Body of pancreas (tissue), 4 donors: ENCODE measurements around the gene INAVA. TPM values are rescaled to one million over a fixed set of nuclear protein-coding genes. Genes with fewer than 3 reads are reported as not detected.
"Not testable (repeated sequence)": the region's sequence is repeated elsewhere in the genome, so short reads cannot be mapped to it uniquely, and the experiment has no call there.

Experiments used
- ATAC-seq: fragments of 150-250 bp; one replicate; pipeline ENCODE4 v1.9.1; 2016
- DNase-seq, 4 donors: peaks; one replicate each; pipeline ENCODE4 v3.0.0-alpha.2; 2019
- H3K27ac ChIP-seq, 4 donors: fragments of 200-600 bp; sonication (generic); 1 replicate in 3 of 4; 2 replicates in 1 of 4; pipeline versions ENCODE4 v1.5.1 to v1.6.1; 2016 to 2019; ENCODE audit warnings: mild to moderate bottlenecking in 1 of 4, mixed read lengths in 1 of 4, moderate library complexity in 1 of 4
- H3K27me3 ChIP-seq, 2 donors: fragments of 200-600 bp; sonication (generic); one replicate each; pipeline ENCODE4 v1.6.0; 2016; ENCODE audit warnings: mild to moderate bottlenecking in 1 of 2
- H3K36me3 ChIP-seq, 2 donors: fragments of 200-600 bp; sonication (generic); replicated peaks in 1 of 2; 2 replicates each; pipeline ENCODE4 v1.5.1; 2016; ENCODE audit warnings: low read depth in 2 of 2; ENCODE audit not compliant: insufficient read depth in 1 of 2
- H3K4me1 ChIP-seq: fragments of 200-600 bp; sonication (generic); one replicate; pipeline ENCODE4 v1.6.0; 2016
- H3K4me3 ChIP-seq, 2 donors: fragments of 200-600 bp; sonication (generic); 1 replicate in 1 of 2; 2 replicates in 1 of 2; pipeline ENCODE4 v1.5.1; 2016 to 2019
- H3K9me3 ChIP-seq, 3 donors: fragments of 200-600 bp; sonication (generic); 1 replicate in 2 of 3; 2 replicates in 1 of 3; pipeline ENCODE4 v1.5.1; 2016
- CTCF ChIP-seq, 7 experiments: fragments of 450-650 bp in 4 of 7; fragments of 200-600 bp in 3 of 7; sonication (generic) in 3 of 7; IDR thresholded peaks; one replicate each; pipeline ENCODE4 v1.5.1; 2016 to 2019; ENCODE audit warnings: antibody characterized with exemption in 7 of 7
- POLR2A ChIP-seq, 3 donors: fragments of 450-650 bp; IDR thresholded peaks; one replicate each; pipeline ENCODE4 v1.6.1; 2016; ENCODE audit warnings: antibody characterized with exemption in 3 of 3, mild to moderate bottlenecking in 2 of 3
- WGBS, 2 donors: methylation state at CpG; one replicate each; pipeline ENCODE4 v1.1.5; 2017; 5-methylcytosine and 5-hydroxymethylcytosine counted together
- intact Hi-C: fragments of 100-400 bp; cut with DNase I; formaldehyde crosslinking; loops from one replicate; pipeline ENCODE4 v1.15.1; 2023
- total RNA-seq, 2 donors: library from RNA; depleted of rRNA; stranded (reverse); fragments of >200 nt; gene quantifications; one replicate each; pipeline ENCODE4 v1.1.0, GENCODE V29; 2016

Gene INAVA
- total RNA-seq, 2 donors from 2014 or later, result 22.1 to 30.7 TPM

- TF ChIP-seq POLR2A (IDR thresholded peaks at IDR 0.05) (no peak), CTCF (IDR thresholded peaks at IDR 0.05) (no peak)
These were observed 35.0 kb downstream of the INAVA start for GRCh38 chr1:200929530-200930278.

GRCh38 chr1:200930285-200930684, 35.6 kb downstream of the INAVA start:
- H3K27me3 ChIP-seq, H3K4me1 ChIP-seq, DNase-seq, H3K27ac ChIP-seq, ATAC-seq, H3K4me3 ChIP-seq, intact Hi-C loops, H3K36me3 ChIP-seq, H3K9me3 ChIP-seq: not testable (repeated sequence)
- WGBS, 2 donors, result 82 to 85% methylated on average over 7 to 8 of the region's 8 CpGs

More at GRCh38 chr1:200929530-200930278, 35.0 kb downstream of the INAVA start:
- 72 to 80% methylated on average over 3 to 4 of the region's 4 CpGs for WGBS, 2 donors
- intact Hi-C loops, result no loop called here
- ATAC-seq, result no peak
- no peaks in the 10 kb centered on the region for H3K4me1 ChIP-seq
- no peaks in the 10 kb centered on the region for H3K36me3 ChIP-seq
- no peaks in the 10 kb centered on the region for H3K27me3 ChIP-seq
- no peak overlapping the region for H3K4me3 ChIP-seq
- no peak overlapping the region for H3K27ac ChIP-seq
- no peak for DNase-seq
- no peaks in the 10 kb centered on the region for H3K9me3 ChIP-seq

- H3K27ac ChIP-seq, result no peak overlapping the region
- no peaks in the 10 kb centered on the region for H3K4me1 ChIP-seq
- no peaks in the 10 kb centered on the region for H3K9me3 ChIP-seq
- no peak overlapping the region for H3K4me3 ChIP-seq
- DNase-seq (no peak), ATAC-seq (no peak)
- H3K27me3 ChIP-seq, result no peaks in the 10 kb centered on the region
- no peak for TF ChIP-seq POLR2A (IDR thresholded peaks at IDR 0.05)
- TF ChIP-seq CTCF (IDR thresholded peaks at IDR 0.05), result no peak
- WGBS, 2 donors, result 86 to 100% methylated on average over 1 to 2 of the region's 2 CpGs
- no peaks in the 10 kb centered on the region for H3K36me3 ChIP-seq
- intact Hi-C loops, result no loop called here
These were observed 37.1 kb downstream of the INAVA start for GRCh38 chr1:200931776-200932175.

GRCh38 chr1:200934676-200935245, 40.1 kb downstream of the INAVA start:
- H3K27ac ChIP-seq, result no peak overlapping the region
- 86 to 90% methylated on average over 13 of the region's 13 CpGs for WGBS, 2 donors
- no peak for TF ChIP-seq POLR2A (IDR thresholded peaks at IDR 0.05)
- no peak for TF ChIP-seq CTCF (IDR thresholded peaks at IDR 0.05)
- no peaks in the 10 kb centered on the region for H3K36me3 ChIP-seq
- no peak for DNase-seq
- no peak for ATAC-seq
- no peak overlapping the region for H3K4me3 ChIP-seq
- no peaks in the 10 kb centered on the region for H3K9me3 ChIP-seq
- H3K4me1 ChIP-seq, result no peaks in the 10 kb centered on the region
- intact Hi-C loops, result no loop called here
- H3K27me3 ChIP-seq, result no peaks in the 10 kb centered on the region

- H3K4me3 ChIP-seq, H3K27me3 ChIP-seq, intact Hi-C loops, DNase-seq, H3K9me3 ChIP-seq, H3K36me3 ChIP-seq, H3K4me1 ChIP-seq, H3K27ac ChIP-seq, ATAC-seq: not testable (repeated sequence)
- 91 to 95% methylated on average over 14 to 18 of the region's 18 CpGs for WGBS, 2 donors
These were observed 40.7 kb downstream of the INAVA start for GRCh38 chr1:200935286-200935962.
